ENCODE data around the gene TTLL3. TPM values are rescaled to one million over a fixed set of nuclear protein-coding genes. Genes with fewer than 3 reads are reported as not detected.

Gene TTLL3
- total RNA-seq: 100 to 1,000 TPM; 133 to 137 (median 136) TPM
- total RNA-seq (2013): 43.3 TPM

GRCh38 chr3:9809615-9810432 is at the start of gene TTLL3:
Gene TTLL3 (plus strand): TSS chr3:9810262. CDS start chr3:9810662, 400 bp downstream.
- peak within 1 kb of the TSS; percentile 58 for H3K4me3 ChIP-seq (ENCODE audit: low read length)
- DNase-seq: peak; percentile 44 to 67
- intact Hi-C loops (cut with micrococcal nuclease): loop anchor here (2.0 to 5.0 kb wide), 2 partner anchors 17 to 58 kb away; partner anchors contain the start of genes ARPC4 and TADA3

GRCh38 chr3:9760779-9761505 is 49.1 kb upstream of the TTLL3 start:
- Histone ChIP-seq H3K4me1 (ENCODE audit: control insufficient read depth, insufficient read depth, low read length) (no peaks in the 10 kb centered on the region), H3K36me3 (ENCODE audit: control insufficient read depth, insufficient read depth, low read length) (peaks cover 29% of the 10 kb centered on the region), H3K27me3 (ENCODE audit: control insufficient read depth, insufficient read depth, low read length) (no peaks in the 10 kb centered on the region), H3K4me3 (ENCODE audit: low read length) (no peak overlapping the region), H3K9me3 (ENCODE audit: control insufficient read depth, insufficient read depth, low read length) (no peaks in the 10 kb centered on the region), H3K27ac (ENCODE audit: low read length) (no peak overlapping the region)
- Mint-ChIP-seq H3K27ac (no peak overlapping the region), H3K9me3 (no peaks in the 10 kb centered on the region), H3K4me3 (no peak overlapping the region), H3K4me1 (peaks cover 0 to 13% of the 10 kb centered on the region in 2 donors), H3K36me3 (no peaks in the 10 kb centered on the region), H3K27me3 (ENCODE audit: low read depth in 2 of 2) (no peaks in the 10 kb centered on the region)
- 94% methylated on average over 9 of the region's 10 CpGs for WGBS (ENCODE audit: insufficient coverage)
- ATAC-seq (no peak), DNase-seq (no peak)
- TF ChIP-seq CTCF (IDR thresholded peaks at IDR 0.05): no peak
- intact Hi-C loops (cut with micrococcal nuclease): no loop called here

More at GRCh38 chr3:9809615-9810432, at the start of gene TTLL3:
- Histone ChIP-seq H3K27me3 (ENCODE audit: control insufficient read depth, insufficient read depth, low read length) (no peaks in the 10 kb centered on the region), H3K4me1 (ENCODE audit: control insufficient read depth, insufficient read depth, low read length) (peaks cover 31% of the 10 kb centered on the region), H3K27ac (ENCODE audit: low read length) (peak within 1 kb of the TSS; percentile 90), H3K9me3 (ENCODE audit: control insufficient read depth, insufficient read depth, low read length) (no peaks in the 10 kb centered on the region), H3K36me3 (ENCODE audit: control insufficient read depth, insufficient read depth, low read length) (peaks cover 22% of the 10 kb centered on the region)
- Mint-ChIP-seq H3K9me3 (no peaks in the 10 kb centered on the region), H3K36me3 (no peaks in the 10 kb centered on the region), H3K4me1 (peaks cover 39 to 58% of the 10 kb centered on the region in 2 donors), H3K4me3 (peak within 1 kb of the TSS; percentile 90), H3K27me3 (ENCODE audit: low read depth in 2 of 2) (no peaks in the 10 kb centered on the region), H3K27ac (peak within 1 kb of the TSS; percentile 93)
- under 1% methylated on average over 76 of the region's 76 CpGs for WGBS (ENCODE audit: insufficient coverage)
- ATAC-seq: peak; percentile 50 to 79 (median 65)
- TF ChIP-seq CTCF (IDR thresholded peaks at IDR 0.05): no peak

- Histone ChIP-seq H3K27ac (ENCODE audit: low read length) (no peak overlapping the region), H3K9me3 (ENCODE audit: control insufficient read depth, insufficient read depth, low read length) (no peaks in the 10 kb centered on the region), H3K4me3 (ENCODE audit: low read length) (no peak overlapping the region), H3K4me1 (ENCODE audit: control insufficient read depth, insufficient read depth, low read length) (peaks cover under 1% of the 10 kb centered on the region), H3K27me3 (ENCODE audit: control insufficient read depth, insufficient read depth, low read length) (no peaks in the 10 kb centered on the region), H3K36me3 (ENCODE audit: control insufficient read depth, insufficient read depth, low read length) (peaks cover 19% of the 10 kb centered on the region)
- no peak overlapping the region for H3K27ac Mint-ChIP-seq
- no peak for TF ChIP-seq CTCF (IDR thresholded peaks at IDR 0.05)
- H3K36me3 Mint-ChIP-seq: no peaks in the 10 kb centered on the region
- H3K9me3 Mint-ChIP-seq: no peaks in the 10 kb centered on the region
- no peak overlapping the region for H3K4me3 Mint-ChIP-seq
- DNase-seq (no peak), ATAC-seq (no peak)
- intact Hi-C loops (cut with micrococcal nuclease): no loop called here
- peaks cover 3 to 19% of the 10 kb centered on the region in 2 donors for H3K4me1 Mint-ChIP-seq
- 96% methylated on average over 5 of the region's 5 CpGs for WGBS (ENCODE audit: insufficient coverage)
- H3K27me3 Mint-ChIP-seq (ENCODE audit: low read depth in 2 of 2): no peaks in the 10 kb centered on the region
Measured at GRCh38 chr3:9761919-9762318, 48.1 kb upstream of the TTLL3 start.
